HG03159 (cell line): Measurements from ENCODE around the gene IMMP2L.

ENCODE experiments used
- ATAC-seq: cut with Tn5 transposase; IDR thresholded peaks from one replicate; pipeline ENCODE4 v1.9.1; 2021; ENCODE audit warnings: mild to moderate bottlenecking, moderate library complexity; ENCODE audit not compliant: unreplicated experiment

Gene IMMP2L

GRCh38 chr7:111014079-111014478 is 548.2 kb downstream of the IMMP2L start:
- no peak for ATAC-seq

- peak; percentile 93 for ATAC-seq
These were observed 549.3 kb downstream of the IMMP2L start for GRCh38 chr7:111012799-111013675.

GRCh38 chr7:111012149-111012548 is 550.1 kb downstream of the IMMP2L start:
- ATAC-seq: no peak

DNA sequence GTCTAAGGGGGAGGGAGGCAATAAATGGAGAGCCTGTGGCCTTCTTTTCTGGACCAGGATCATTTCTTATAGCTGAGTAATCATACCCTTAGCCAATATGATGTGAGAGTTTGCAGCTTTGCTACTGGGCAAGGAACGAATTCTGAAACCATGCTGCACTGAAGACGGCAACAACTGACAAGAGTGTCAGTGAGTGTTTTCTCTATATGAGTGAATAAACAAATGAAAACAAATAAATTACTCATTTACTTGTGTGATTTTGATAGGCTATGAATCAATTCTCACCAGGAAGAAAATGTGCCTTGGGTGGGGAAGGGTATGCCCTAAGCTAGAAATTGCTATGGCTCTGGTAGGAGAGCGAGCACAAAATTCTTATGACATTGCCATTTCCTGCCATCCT is 550.8 kb downstream of the IMMP2L start:
- no peak for ATAC-seq

DNA sequence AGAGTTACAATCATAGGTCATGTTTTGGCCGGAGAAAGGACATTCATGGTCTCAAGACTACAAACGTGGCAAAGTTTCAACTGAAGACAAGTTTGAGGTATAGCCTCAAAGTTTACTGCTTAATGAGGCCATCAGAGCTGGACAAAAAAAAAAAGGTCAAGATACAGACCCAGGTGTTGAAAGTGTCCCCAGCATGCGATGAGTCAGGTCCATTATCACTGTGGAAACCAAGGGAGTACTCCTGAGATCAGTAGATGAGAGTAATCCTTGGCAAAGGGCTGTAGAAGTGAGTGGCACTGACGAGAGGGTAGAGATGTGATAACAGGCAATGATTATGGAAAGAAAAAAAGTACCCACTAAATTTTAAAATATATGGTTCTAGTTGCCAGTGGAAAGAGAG is 551.5 kb downstream of the IMMP2L start:
- no peak for ATAC-seq

- no peak for ATAC-seq
These were observed 552.7 kb downstream of the IMMP2L start for GRCh38 chr7:111009526-111010040.

DNA sequence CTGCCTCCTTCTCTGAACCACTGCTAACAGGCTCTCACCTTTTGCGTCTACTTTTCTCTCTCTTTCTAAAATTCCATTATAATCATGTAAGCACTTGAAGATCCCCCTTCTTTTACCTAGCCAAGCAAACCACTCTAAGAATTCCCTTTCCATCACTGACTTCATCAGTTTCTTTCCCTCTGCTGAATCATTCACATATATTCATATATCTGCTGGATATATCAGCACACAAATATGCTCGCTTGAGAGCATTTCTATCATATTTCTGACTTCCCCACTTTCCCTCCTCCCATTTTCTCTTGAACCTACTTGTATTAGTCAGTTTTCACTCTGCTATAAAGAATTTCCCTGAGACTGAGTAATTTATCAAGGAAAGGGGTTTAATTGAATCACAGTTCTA is 555.6 kb downstream of the IMMP2L start:
- ATAC-seq: no peak

DNA sequence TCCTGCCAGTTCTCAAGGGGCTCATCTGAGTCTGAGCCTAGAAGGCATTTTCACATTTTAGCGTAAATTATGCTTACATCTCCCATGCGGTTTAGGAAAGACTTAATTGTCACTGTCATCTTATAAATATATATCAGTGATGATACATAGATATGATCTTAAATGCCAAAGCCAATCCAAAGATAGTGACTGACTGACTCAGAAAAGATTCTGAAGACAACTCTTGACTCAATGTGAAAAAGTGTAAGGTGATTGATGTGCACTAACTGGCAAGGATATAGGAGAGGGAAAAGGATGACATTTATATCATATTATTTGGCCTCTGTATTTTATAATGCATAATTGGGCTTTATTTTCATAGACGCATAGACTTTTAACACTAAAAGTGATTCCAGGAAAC is 556.3 kb downstream of the IMMP2L start:
- ATAC-seq: no peak

- ATAC-seq: no peak
These were observed 556.8 kb downstream of the IMMP2L start for GRCh38 chr7:111005445-111005844.

GRCh38 chr7:111004310-111004901 is 557.9 kb downstream of the IMMP2L start:
- peak; percentile 46 for ATAC-seq

DNA sequence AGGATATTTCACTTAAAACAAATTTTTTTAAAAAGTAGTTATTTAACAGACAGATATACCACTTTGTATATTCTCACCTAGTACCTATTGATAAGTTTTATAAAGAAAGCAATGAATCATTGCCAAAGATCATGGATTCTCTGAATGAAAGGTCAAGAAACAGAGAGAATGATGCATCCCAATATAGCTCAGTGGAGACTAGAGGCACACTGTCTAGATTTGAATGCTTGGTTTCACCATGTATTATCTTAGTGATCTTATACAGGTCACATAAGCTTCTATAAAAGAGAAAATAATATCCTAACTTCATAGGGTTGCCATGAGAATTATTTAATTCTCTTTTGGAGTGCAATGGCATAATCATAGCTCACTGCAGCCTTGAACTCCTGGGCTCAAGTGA is 558.4 kb downstream of the IMMP2L start:
- ATAC-seq: no peak

DNA sequence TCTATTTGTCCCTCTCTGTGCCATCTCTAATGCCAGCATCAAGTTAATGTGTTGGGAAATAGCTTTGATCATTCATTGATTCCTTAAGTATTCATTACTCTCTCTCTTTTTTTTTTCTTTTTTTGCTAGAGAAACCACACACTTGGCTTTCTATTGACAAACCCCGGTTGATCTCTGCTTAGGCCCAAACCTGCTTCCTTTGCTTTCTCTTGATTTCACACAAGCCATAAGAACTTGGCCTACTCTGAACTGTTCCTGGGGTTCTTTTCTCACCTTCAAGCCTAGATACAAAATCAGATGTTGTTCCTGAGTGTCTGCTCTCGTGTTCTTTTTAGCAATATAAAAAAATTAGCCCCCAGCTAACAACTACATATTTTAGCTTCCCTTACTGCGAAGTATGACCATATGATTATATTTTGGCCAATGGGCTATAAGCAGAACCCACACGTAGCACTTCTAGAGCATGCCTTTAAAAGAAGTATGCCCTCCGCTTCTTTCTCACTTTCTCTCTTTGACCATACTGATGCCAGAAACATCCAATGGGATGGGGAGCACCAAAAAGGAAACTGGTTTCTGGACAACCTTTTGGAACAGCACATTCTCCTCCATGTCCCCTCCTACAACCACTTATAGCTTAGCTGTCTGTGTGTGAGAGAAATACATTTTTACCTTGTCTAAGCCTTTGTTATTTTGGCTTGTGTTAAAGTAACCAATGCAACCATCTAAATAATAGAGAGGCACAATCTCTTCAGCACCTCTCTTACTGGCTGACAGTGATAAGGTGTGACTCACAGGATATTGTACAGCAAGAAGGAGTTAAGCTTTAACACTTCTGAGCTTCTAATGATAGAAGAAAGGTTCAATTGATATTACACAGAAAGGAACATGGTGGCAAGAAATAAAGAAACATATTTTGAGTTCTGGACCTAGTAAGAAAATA is 568.0 kb downstream of the IMMP2L start:
- ATAC-seq: no peak

DNA sequence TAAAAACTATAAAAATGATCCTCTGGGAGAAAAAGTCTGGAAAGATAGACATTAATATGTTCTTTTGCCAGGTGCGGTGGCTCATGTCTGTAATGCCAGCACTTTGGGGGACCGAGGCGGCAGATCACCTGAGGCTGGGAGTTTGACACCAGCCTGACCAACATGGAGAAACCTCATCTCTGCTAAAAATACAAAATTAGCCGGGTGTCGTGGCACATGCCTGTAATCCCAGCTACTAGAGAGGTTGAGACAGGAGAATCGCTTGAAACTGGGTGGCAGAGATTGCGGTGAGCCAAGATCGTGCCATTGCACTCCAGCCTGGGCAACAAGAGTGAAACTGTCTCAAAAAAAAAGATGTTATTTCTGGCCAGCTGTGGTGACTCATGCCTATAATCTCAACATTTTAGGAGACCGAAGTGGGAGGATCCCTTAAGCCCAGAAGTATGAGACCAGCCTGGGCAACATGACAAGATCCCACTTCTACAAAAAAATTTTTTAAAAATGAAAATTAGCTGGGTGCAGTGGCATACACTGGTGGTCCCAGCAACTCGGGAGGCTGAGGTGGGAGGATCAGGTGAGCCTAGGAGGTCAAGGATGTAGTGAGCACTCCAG is 573.3 kb downstream of the IMMP2L start:
- no peak for ATAC-seq

DNA sequence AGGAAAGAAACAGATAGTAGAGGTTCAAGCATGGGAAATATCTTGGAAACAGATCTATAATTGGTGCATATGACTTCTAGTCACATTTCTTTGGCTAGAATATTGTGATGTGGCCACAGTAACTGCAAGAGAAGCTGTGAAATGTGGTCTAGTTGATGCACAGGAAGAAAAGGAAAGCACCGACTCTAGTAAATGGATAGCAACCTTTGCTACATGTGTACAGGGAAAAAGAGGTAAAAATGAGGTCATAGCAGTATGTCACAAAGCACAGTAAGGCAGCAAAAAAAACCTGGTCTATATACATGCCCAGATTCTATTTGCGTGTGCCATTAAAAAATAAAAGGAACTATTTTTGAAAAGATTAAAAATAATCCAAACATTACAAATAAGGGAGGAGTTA is 573.9 kb downstream of the IMMP2L start:
- no peak for ATAC-seq

- ATAC-seq: no peak
These were observed 575.1 kb downstream of the IMMP2L start for GRCh38 chr7:110987127-110987693.

DNA sequence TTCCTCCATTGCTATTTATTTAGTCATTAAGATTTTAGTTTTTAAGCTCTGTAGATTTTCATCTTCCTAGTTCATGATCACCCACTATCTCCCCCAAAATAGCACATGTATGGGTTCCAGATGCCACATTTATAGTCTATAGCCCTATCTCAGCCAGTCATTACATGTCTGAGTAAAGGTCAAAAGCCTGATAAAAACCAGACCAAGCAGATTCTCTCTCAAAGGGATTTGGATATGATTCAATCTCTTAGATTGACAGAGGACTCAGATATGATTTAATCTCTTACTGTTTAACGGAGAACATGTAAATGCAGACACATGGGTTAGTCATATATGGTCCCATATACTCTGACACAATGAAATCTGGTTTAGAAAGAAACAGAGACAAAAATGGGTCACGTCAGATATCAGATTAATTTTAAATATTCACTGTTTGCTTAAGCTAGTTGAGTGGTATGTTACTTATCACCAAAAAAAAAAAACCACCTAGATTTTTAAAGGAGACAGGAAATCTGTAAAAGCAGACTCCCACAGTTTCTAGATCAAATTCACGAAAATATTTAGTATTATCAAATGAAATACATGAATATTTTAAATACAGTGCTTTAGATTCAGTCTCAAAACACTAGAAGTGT is 578.4 kb downstream of the IMMP2L start:
- no peak for ATAC-seq

- no peak for ATAC-seq
These were observed 585.1 kb downstream of the IMMP2L start for GRCh38 chr7:110977127-110977737.

- no peak for ATAC-seq
These were observed 586.8 kb downstream of the IMMP2L start for GRCh38 chr7:110975486-110975885.

GRCh38 chr7:110974441-110974840 is 587.9 kb downstream of the IMMP2L start:
- ATAC-seq: no peak
